Endothelial cell of umbilical vein (primary cell): ENCODE results near the gene CCDC57. TPM values are rescaled to one million over a fixed set of nuclear protein-coding genes. Genes with fewer than 3 reads are reported as not detected.

Source experiments
- BruUV-seq: library from RNA; stranded (reverse); fragments of 400-500 nt; replicated peaks from 2 replicates; lab custom pipeline; 2021; lab: Mats Ljungman, UMichigan
- CTCF ChIA-PET: fragments of 300-600, 350-600 bp; sonication (Branson Sonifier 250); formaldehyde crosslinking; loops from one replicate; lab custom pipeline; 2021; ENCODE audit warnings: antibody characterized with exemption, inconsistent platforms; lab: Charles Lee
- POLR2A ChIA-PET: fragments of 300-600, 350-600 bp; sonication (Branson Sonifier 250); formaldehyde crosslinking; loops from one replicate; lab custom pipeline; 2021; ENCODE audit warnings: antibody characterized with exemption, inconsistent platforms; lab: Charles Lee
- DNase-seq: peaks from one replicate; pipeline ENCODE4 v3.0.0-alpha.2; 2011; ENCODE audit warnings: low read depth, low spot score
- FAIRE-seq: peaks from 2 replicates; lab custom pipeline; 2011; peaks lifted over from hg19 to GRCh38; lab: Jason Lieb, UNC
- H2AFZ ChIP-seq: 2 replicates; pipeline ENCODE4 v1.6.0; 2012; ENCODE audit warnings: low read depth, low read length, control low read depth, inconsistent platforms
- H3K27ac ChIP-seq: 2 replicates; pipeline ENCODE4 v1.5.1; 2011; ENCODE audit warnings: low read depth, mild to moderate bottlenecking, control low read depth, low read length, moderate library complexity; ENCODE audit not compliant: insufficient read depth
- H3K27me3 ChIP-seq, 2 experiments: 2 replicates each; pipeline versions ENCODE4 v1.6.0 to v1.6.1; 2011; ENCODE audit warnings: low read length in 2 of 2, mixed read lengths in 1 of 2; ENCODE audit not compliant: control insufficient read depth in 2 of 2, insufficient read depth in 2 of 2
- H3K36me3 ChIP-seq, 2 experiments: 2 replicates in 1 of 2; 3 replicates in 1 of 2; pipeline ENCODE4 v1.5.1; 2011; ENCODE audit warnings: low read length in 2 of 2, mild to moderate bottlenecking in 1 of 2, moderate library complexity in 1 of 2; ENCODE audit not compliant: control insufficient read depth in 2 of 2, insufficient read depth in 2 of 2; ENCODE audit errors: extremely low read depth in 1 of 2
- H3K4me1 ChIP-seq: 3 replicates; pipeline ENCODE4 v1.5.1; 2011; ENCODE audit warnings: mild to moderate bottlenecking, low read length; ENCODE audit not compliant: control insufficient read depth, insufficient read depth; ENCODE audit errors: extremely low read depth
- H3K4me2 ChIP-seq: 2 replicates; pipeline ENCODE4 v1.6.1; 2011; ENCODE audit warnings: low read length, control low read depth, mixed read lengths; ENCODE audit not compliant: insufficient read depth
- H3K4me3 ChIP-seq, 3 experiments: fragments of 200-600 bp in 1 of 3; sonication (generic), shearing (Covaris generic) in 1 of 3; replicated peaks in 1 of 3; 2 replicates each; pipeline ENCODE4 v1.5.1; 2011 to 2016; ENCODE audit warnings: control low read depth in 3 of 3, low read length in 3 of 3, mild to moderate bottlenecking in 2 of 3, inconsistent platforms in 1 of 3, low read depth in 1 of 3, moderate library complexity in 1 of 3; ENCODE audit not compliant: insufficient read depth in 1 of 3
- H3K79me2 ChIP-seq: 2 replicates; pipeline ENCODE4 v1.6.0; 2012; ENCODE audit warnings: low read length, inconsistent platforms; ENCODE audit not compliant: control insufficient read depth, insufficient read depth
- H3K9ac ChIP-seq: replicated peaks from 2 replicates; pipeline ENCODE3; 2011; ENCODE audit warnings: low read length, control low read depth; ENCODE audit not compliant: insufficient read depth; ENCODE audit errors: extremely low read depth
- H3K9me1 ChIP-seq: replicated peaks from 3 replicates; pipeline ENCODE4 v1.6.0; 2011; ENCODE audit warnings: mild to moderate bottlenecking, low read length; ENCODE audit not compliant: control insufficient read depth, insufficient read depth; ENCODE audit errors: extremely low read depth
- H3K9me3 ChIP-seq: replicated peaks from 2 replicates; pipeline ENCODE4 v1.5.1; 2012; ENCODE audit warnings: low read length, inconsistent platforms; ENCODE audit not compliant: control insufficient read depth, insufficient read depth
- H4K20me1 ChIP-seq: replicated peaks from 2 replicates; pipeline ENCODE3; 2011; ENCODE audit warnings: mild to moderate bottlenecking, low read length; ENCODE audit not compliant: control insufficient read depth, insufficient read depth; ENCODE audit errors: extremely low read depth
- EZH2 ChIP-seq: IDR thresholded peaks from 2 replicates; pipeline ENCODE4 v1.6.1; 2012; ENCODE audit warnings: borderline replicate concordance, low read depth, mild to moderate bottlenecking, moderate library complexity, low read length, inconsistent platforms; ENCODE audit not compliant: severe bottlenecking
- FOS ChIP-seq: IDR thresholded peaks from 2 replicates; pipeline ENCODE4 v1.6.1; 2011; ENCODE audit warnings: mild to moderate bottlenecking, low read length, moderate library complexity, borderline replicate concordance; ENCODE audit not compliant: insufficient read depth
- GATA2 ChIP-seq: IDR thresholded peaks from 2 replicates; pipeline ENCODE4 v1.7.0; 2011; ENCODE audit warnings: low read depth, mild to moderate bottlenecking, moderate library complexity, mixed read lengths, low read length; ENCODE audit not compliant: insufficient read length, insufficient read depth
- JUN ChIP-seq: IDR thresholded peaks from 2 replicates; pipeline ENCODE4 v1.6.1; 2011; ENCODE audit warnings: borderline replicate concordance, low read depth; ENCODE audit not compliant: insufficient read length, insufficient read depth
- MAX ChIP-seq: IDR thresholded peaks from 2 replicates; pipeline ENCODE4 v1.6.1; 2011; ENCODE audit not compliant: insufficient read depth, insufficient read length
- MYC ChIP-seq: IDR thresholded peaks from one replicate; pipeline ENCODE4 v1.6.1; 2011; ENCODE audit warnings: mild to moderate bottlenecking, low read depth, low read length
- POLR2A ChIP-seq: IDR thresholded peaks from 2 replicates; pipeline ENCODE4 v1.6.1; 2012; ENCODE audit warnings: low read depth, mild to moderate bottlenecking, control low read depth, low read length
- POLR2AphosphoS5 ChIP-seq: IDR thresholded peaks from 2 replicates; pipeline ENCODE4 v1.6.1; 2012; ENCODE audit warnings: low read depth, mild to moderate bottlenecking, control low read depth, low read length, moderate library complexity; ENCODE audit not compliant: insufficient read depth
- dilution Hi-C: fragments of 300-500 bp; cut with MboI; formaldehyde crosslinking; loops from one replicate; pipeline ENCODE4 v1.15.0; 2019; ENCODE audit warnings: low sequenced_read_pairs; ENCODE audit not compliant: extremely low pct_ligation_motif_present
- intact Hi-C: fragments of 100-400 bp; cut with micrococcal nuclease; formaldehyde crosslinking; loops from one replicate; pipeline ENCODE4 v1.10.0; 2022
- polyA plus RNA-seq, 4 experiments: library from polyadenylated mRNA; depleted of rRNA in 3 of 4; stranded (reverse) in 3 of 4; unstranded in 1 of 4; fragments of >200 nt; gene quantifications; 2 replicates each; pipeline versions ENCODE4 v1.2.1 to v1.2.3, GENCODE V29; 2011 to 2012; ENCODE audit warnings: missing spikeins in 1 of 4
- total RNA-seq: library from RNA; stranded (reverse); gene quantifications from 2 replicates; pipeline ENCODE4 v1.2.3, GENCODE V29; 2021
- TF ChIP-seq, protein P1 (sequence below), 2 donors: IDR thresholded peaks; 1 replicate in 1 of 2; 2 replicates in 1 of 2; pipeline ENCODE4 v1.5.1; 2011; ENCODE audit warnings: low read length in 2 of 2, mild to moderate bottlenecking in 2 of 2, moderate library complexity in 2 of 2, control low read depth in 1 of 2, inconsistent platforms in 1 of 2, low read depth in 1 of 2; ENCODE audit not compliant: insufficient read depth in 1 of 2; ENCODE audit errors: extremely low read depth in 1 of 2

Gene CCDC57
- total and polyA plus RNA-seq, 2 donors (not counting 3 experiments of a cell fraction or from before 2014, with no cell fraction given), result 18.6 to 31.6 TPM

- peaks cover 2% of the 10 kb centered on the region for H4K20me1 ChIP-seq
Measured at GRCh38 chr17:82243648-82244412, 31.2 kb upstream of the CCDC57 start.

More at GRCh38 chr17:82243648-82244412, 31.2 kb upstream of the CCDC57 start:
- dilution Hi-C loops (no loop called here), intact Hi-C loops (loop anchor here (2.0 to 10.0 kb wide), 3 partner anchors 37 to 171 kb away; partner anchors contain the start of genes HEXD and OGFOD3)
- Histone ChIP-seq H3K36me3 (peaks cover 20 to 53% of the 10 kb centered on the region in 2 experiments), H3K4me1 (peaks cover 34% of the 10 kb centered on the region), H3K4me2 (no peak overlapping the region), H3K9me1 (no peaks in the 10 kb centered on the region), H2AFZ (no peak overlapping the region), H3K79me2 (peaks cover 30% of the 10 kb centered on the region), H3K4me3 (no peak overlapping the region), H3K27ac (no peak overlapping the region), H3K27me3 (no peaks in the 10 kb centered on the region), H3K9me3 (no peaks in the 10 kb centered on the region), H3K9ac (no peak overlapping the region)
- TSS peak; percentile 36 for BruUV-seq
- peak; percentile 37 for FAIRE-seq
- peak; percentile 46 for TF ChIP-seq POLR2AphosphoS5
- TF ChIP-seq MYC, result no peak
- no peak for TF ChIP-seq FOS
- TF ChIP-seq MAX, result no peak
- TF ChIP-seq JUN, result no peak
- no peak for TF ChIP-seq EZH2
- TF ChIP-seq, protein P1, sequence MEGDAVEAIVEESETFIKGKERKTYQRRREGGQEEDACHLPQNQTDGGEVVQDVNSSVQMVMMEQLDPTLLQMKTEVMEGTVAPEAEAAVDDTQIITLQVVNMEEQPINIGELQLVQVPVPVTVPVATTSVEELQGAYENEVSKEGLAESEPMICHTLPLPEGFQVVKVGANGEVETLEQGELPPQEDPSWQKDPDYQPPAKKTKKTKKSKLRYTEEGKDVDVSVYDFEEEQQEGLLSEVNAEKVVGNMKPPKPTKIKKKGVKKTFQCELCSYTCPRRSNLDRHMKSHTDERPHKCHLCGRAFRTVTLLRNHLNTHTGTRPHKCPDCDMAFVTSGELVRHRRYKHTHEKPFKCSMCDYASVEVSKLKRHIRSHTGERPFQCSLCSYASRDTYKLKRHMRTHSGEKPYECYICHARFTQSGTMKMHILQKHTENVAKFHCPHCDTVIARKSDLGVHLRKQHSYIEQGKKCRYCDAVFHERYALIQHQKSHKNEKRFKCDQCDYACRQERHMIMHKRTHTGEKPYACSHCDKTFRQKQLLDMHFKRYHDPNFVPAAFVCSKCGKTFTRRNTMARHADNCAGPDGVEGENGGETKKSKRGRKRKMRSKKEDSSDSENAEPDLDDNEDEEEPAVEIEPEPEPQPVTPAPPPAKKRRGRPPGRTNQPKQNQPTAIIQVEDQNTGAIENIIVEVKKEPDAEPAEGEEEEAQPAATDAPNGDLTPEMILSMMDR (IDR thresholded peaks at IDR 0.05; ENCODE audit: extremely low read depth in 1 of 2, insufficient read depth in 1 of 2, low read depth in 1 of 2, low read length in 2 of 2), result no peak
- TF ChIP-seq GATA2, result no peak
- TF ChIP-seq POLR2A, result peak; percentile 48
- ChIA-PET CTCF (interaction anchor here (0.9 to 6.7 kb wide), 8 partner anchors 10 to 214 kb away, joined by 3 to 52 read pairs (median 4); no protein-coding TSS in a partner anchor), POLR2A (no interaction called here)
- DNase-seq, result no peak
